ENCODE measurements around the gene NELFE. TPM values are rescaled to one million over a fixed set of nuclear protein-coding genes. Genes with fewer than 3 reads are reported as not detected.

The NELFE gene
- total RNA-seq, 1 experiment from 2014 or later, result 91.4 TPM

GRCh38 chr6:31945507-31946369 is 13.0 kb downstream of the NELFE start, which contains the start of gene CFB:
TSS of gene CFB (plus strand) at chr6:31946095. CDS start at chr6:31946222, 127 bp downstream.
- Histone ChIP-seq H3K4me1 (ENCODE audit: insufficient read depth, low read length) (no peaks in the 10 kb centered on the region), H2BK12ac (ENCODE audit: insufficient read length, low read depth, low read length) (no peak within 1 kb of the TSS), H3K79me1 (ENCODE audit: insufficient read depth, low read depth, low read length, poor library complexity, severe bottlenecking) (no peaks in the 10 kb centered on the region), H4K8ac (replicated peaks; ENCODE audit: insufficient read length, low read depth, low read length) (no peak within 1 kb of the TSS), H3K9ac (ENCODE audit: extremely low read depth, insufficient read length, low read length) (no peak within 1 kb of the TSS), H2BK15ac (ENCODE audit: low read depth, low read length) (no peak within 1 kb of the TSS), H3T11ph (ENCODE audit: low read length) (no peak within 1 kb of the TSS), H3K23ac (ENCODE audit: insufficient read length, low read depth, low read length) (no peak within 1 kb of the TSS), H2BK5ac (ENCODE audit: insufficient read length, low read length) (no peak within 1 kb of the TSS), H3K56ac (ENCODE audit: insufficient read length, low read depth, low read length) (no peak within 1 kb of the TSS), H3K9me3 (ENCODE audit: control insufficient read depth, low read depth, low read length) (no peaks in the 10 kb centered on the region), H3K4ac (ENCODE audit: low read depth, low read length) (no peak within 1 kb of the TSS), H3K18ac (ENCODE audit: insufficient read length, low read depth, low read length) (no peak within 1 kb of the TSS), H3K23me2 (ENCODE audit: insufficient read length, low read depth, low read length, poor library complexity, severe bottlenecking) (no peaks in the 10 kb centered on the region), H4K5ac (ENCODE audit: insufficient read length, low read depth, low read length) (no peak within 1 kb of the TSS), H2BK20ac (ENCODE audit: low read depth, low read length, poor library complexity, severe bottlenecking) (no peak within 1 kb of the TSS), H2AFZ (ENCODE audit: low read length) (no peak within 1 kb of the TSS), H2BK120ac (ENCODE audit: low read depth, low read length, poor library complexity, severe bottlenecking) (no peak within 1 kb of the TSS), H4K20me1 (ENCODE audit: control insufficient read depth, insufficient read depth, insufficient read length) (peaks cover 2% of the 10 kb centered on the region), H3K4me2 (ENCODE audit: insufficient read depth, insufficient read length, low read length) (no peak within 1 kb of the TSS), H3K27ac (ENCODE audit: insufficient read length, low read depth, low read length) (no peak within 1 kb of the TSS), H3K79me2 (ENCODE audit: insufficient read depth, low read length) (no peaks in the 10 kb centered on the region), H4K91ac (ENCODE audit: insufficient read length, low read depth, low read length) (no peak within 1 kb of the TSS), H2AK5ac (ENCODE audit: insufficient read length, low read length) (no peak within 1 kb of the TSS), H3K14ac (ENCODE audit: insufficient read depth, low read length) (no peak within 1 kb of the TSS), H3K27me3 (ENCODE audit: insufficient read depth, low read length) (no peaks in the 10 kb centered on the region)
- H3K27me3 Mint-ChIP-seq (ENCODE audit: low read depth), result peaks cover 57% of the 10 kb centered on the region
- peak within 1 kb of the TSS in 2 of 3 experiments; percentile 15 to 87; a peak in 4 of 7 replicates for H3K27ac Mint-ChIP-seq
- H3K4me3 Mint-ChIP-seq, result no peak within 1 kb of the TSS
- no peak for TF ChIP-seq CTCF (conservative IDR thresholded peaks at IDR 0.05)
- peak; percentile 66 for DNase-seq
- H3K36me3 Mint-ChIP-seq (ENCODE audit: insufficient read depth in 1 of 3, low read depth in 3 of 3), result peaks cover 0 to 5% (median 1%) of the 10 kb centered on the region in 3 experiments; a peak in 5 of 7 replicates
- no peaks in the 10 kb centered on the region for H3K9me3 Mint-ChIP-seq
- peaks cover 5 to 9% of the 10 kb centered on the region in 2 experiments; a peak in 3 of 4 replicates for H3K4me1 Mint-ChIP-seq
- no CpG with 5 or more reads among the region's 11 CpGs for WGBS (ENCODE audit: extremely low coverage, insufficient read length, low lambda C conversion rate)

Data from H9 (cell line).